ENCODE data around the gene ATRNL1.

The ATRNL1 gene

DNA sequence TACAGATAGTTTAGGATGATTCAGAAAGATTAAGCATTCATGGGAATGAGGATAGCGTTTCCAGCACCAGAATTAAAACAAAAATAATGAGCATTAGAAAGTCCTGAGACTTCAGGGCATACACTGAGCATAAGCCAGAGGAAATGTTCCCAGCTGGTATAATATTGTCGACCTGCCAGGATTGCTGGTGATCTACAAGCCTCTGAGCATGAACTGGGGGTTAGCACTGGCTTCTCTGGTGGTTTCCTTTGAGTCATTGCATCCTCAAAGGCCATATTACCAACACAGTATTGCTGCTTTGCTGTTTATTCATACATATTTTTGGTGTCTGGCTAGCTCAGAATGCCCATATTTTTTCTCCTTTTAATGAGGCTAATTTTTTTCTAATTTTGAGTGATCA is 10.7 kb upstream of the ATRNL1 start:
- H2AFZ ChIP-seq (ENCODE audit: low read length): no peak overlapping the region
- H3F3A ChIP-seq (ENCODE audit: insufficient read depth, low read length): no peaks in the 10 kb centered on the region
- H3K4me1 ChIP-seq (ENCODE audit: insufficient read depth, low read length, severe bottlenecking): no peaks in the 10 kb centered on the region
- no peak overlapping the region for H3K27ac ChIP-seq (ENCODE audit: low read depth, low read length, poor library complexity, severe bottlenecking)
- no peak overlapping the region for H3K4me3 ChIP-seq (ENCODE audit: low read depth, low read length, poor library complexity, severe bottlenecking)
- H3K9me2 ChIP-seq (ENCODE audit: low read depth, low read length): no peaks in the 10 kb centered on the region
- no peak overlapping the region for H3K4me2 ChIP-seq (ENCODE audit: low read length)
- no peaks in the 10 kb centered on the region for H3K27me3 ChIP-seq (ENCODE audit: insufficient read depth, low read length)
- no peaks in the 10 kb centered on the region for H3K36me3 ChIP-seq (ENCODE audit: insufficient read depth, low read length)
- H3K9me3 ChIP-seq (ENCODE audit: low read length): 0 out of 2 replicates have a peak, but pooled peaks cover 3% of the 10 kb centered on the region
- no peaks in the 10 kb centered on the region for H3K79me2 ChIP-seq (ENCODE audit: insufficient read depth, low read length)
- TF ChIP-seq, protein P1, sequence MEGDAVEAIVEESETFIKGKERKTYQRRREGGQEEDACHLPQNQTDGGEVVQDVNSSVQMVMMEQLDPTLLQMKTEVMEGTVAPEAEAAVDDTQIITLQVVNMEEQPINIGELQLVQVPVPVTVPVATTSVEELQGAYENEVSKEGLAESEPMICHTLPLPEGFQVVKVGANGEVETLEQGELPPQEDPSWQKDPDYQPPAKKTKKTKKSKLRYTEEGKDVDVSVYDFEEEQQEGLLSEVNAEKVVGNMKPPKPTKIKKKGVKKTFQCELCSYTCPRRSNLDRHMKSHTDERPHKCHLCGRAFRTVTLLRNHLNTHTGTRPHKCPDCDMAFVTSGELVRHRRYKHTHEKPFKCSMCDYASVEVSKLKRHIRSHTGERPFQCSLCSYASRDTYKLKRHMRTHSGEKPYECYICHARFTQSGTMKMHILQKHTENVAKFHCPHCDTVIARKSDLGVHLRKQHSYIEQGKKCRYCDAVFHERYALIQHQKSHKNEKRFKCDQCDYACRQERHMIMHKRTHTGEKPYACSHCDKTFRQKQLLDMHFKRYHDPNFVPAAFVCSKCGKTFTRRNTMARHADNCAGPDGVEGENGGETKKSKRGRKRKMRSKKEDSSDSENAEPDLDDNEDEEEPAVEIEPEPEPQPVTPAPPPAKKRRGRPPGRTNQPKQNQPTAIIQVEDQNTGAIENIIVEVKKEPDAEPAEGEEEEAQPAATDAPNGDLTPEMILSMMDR (IDR thresholded peaks at IDR 0.05; ENCODE audit: low read length): no peak
- TF ChIP-seq EZH2 (IDR thresholded peaks at IDR 0.05; ENCODE audit: borderline replicate concordance, low read length): no peak
- H3K9ac ChIP-seq (ENCODE audit: low read length): no peak overlapping the region
- H4K20me1 ChIP-seq (ENCODE audit: insufficient read depth, low read length): no peaks in the 10 kb centered on the region

DNA sequence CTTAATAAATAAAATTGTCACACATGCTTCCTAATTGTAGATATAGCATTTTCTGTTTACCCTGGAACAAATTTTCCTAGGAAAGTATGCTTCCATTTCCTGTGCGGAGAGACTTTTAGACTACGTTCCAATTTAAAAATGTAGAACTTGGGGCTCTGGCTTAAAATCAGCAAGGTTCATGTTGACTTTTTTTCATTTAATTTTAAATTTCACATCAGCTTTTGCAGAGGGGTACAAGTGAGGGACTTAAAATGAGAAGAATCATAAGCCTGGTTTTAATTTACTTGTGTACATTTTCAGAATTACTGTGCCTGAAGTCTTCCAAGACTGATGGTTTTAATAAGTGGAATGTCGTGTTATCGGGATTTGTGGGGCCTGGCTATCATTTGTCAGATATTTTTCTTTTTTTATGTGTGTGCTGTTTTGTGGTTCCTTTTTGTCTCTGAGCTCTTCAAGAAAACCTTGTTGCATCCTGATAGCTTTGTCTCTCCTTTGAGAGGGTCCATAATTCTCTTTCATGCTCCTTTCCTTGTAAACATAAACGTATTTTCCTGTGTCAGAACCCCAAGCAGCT is 8.8 kb upstream of the ATRNL1 start:
- Histone ChIP-seq H3K79me2 (ENCODE audit: insufficient read depth, low read length) (no peaks in the 10 kb centered on the region), H3K9me3 (ENCODE audit: low read length) (0 out of 2 replicates have a peak, but pooled peaks cover 3% of the 10 kb centered on the region), H3K4me1 (ENCODE audit: insufficient read depth, low read length, severe bottlenecking) (no peaks in the 10 kb centered on the region), H3F3A (ENCODE audit: insufficient read depth, low read length) (no peaks in the 10 kb centered on the region), H3K9me2 (ENCODE audit: low read depth, low read length) (no peaks in the 10 kb centered on the region), H3K4me3 (ENCODE audit: low read depth, low read length, poor library complexity, severe bottlenecking) (no peak overlapping the region), H3K9ac (ENCODE audit: low read length) (no peak overlapping the region), H3K27ac (ENCODE audit: low read depth, low read length, poor library complexity, severe bottlenecking) (no peak overlapping the region), H2AFZ (ENCODE audit: low read length) (no peak overlapping the region), H4K20me1 (ENCODE audit: insufficient read depth, low read length) (no peaks in the 10 kb centered on the region), H3K4me2 (ENCODE audit: low read length) (no peak overlapping the region), H3K36me3 (ENCODE audit: insufficient read depth, low read length) (no peaks in the 10 kb centered on the region), H3K27me3 (ENCODE audit: insufficient read depth, low read length) (no peaks in the 10 kb centered on the region)
- TF ChIP-seq, protein P1 (IDR thresholded peaks at IDR 0.05; ENCODE audit: low read length): no peak
- no peak for TF ChIP-seq EZH2 (IDR thresholded peaks at IDR 0.05; ENCODE audit: borderline replicate concordance, low read length)

DNA sequence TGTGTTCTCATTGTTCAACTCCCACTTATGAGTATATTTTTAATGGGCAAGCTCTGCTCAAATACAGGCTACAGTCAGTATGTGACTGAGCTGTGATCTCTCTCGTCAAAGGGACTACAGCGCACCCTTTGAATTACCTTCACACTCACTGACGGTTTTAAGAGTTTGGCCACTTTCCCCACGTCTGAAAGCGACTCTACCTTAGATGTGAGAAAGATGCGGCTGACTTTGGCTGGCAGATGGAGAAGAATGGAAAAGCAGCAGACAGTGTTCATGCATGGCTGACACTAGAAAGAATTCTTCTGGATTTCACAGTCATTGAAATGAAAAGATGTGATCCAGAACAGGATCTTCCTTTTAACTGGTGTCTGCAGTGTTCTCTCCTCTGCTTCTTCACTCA is 2.0 kb upstream of the ATRNL1 start:
- H3F3A ChIP-seq (ENCODE audit: insufficient read depth, low read length): no peaks in the 10 kb centered on the region
- H3K4me3 ChIP-seq (ENCODE audit: low read depth, low read length, poor library complexity, severe bottlenecking): no peak overlapping the region
- H3K27me3 ChIP-seq (ENCODE audit: insufficient read depth, low read length): no peaks in the 10 kb centered on the region
- no peaks in the 10 kb centered on the region for H3K79me2 ChIP-seq (ENCODE audit: insufficient read depth, low read length)
- H4K20me1 ChIP-seq (ENCODE audit: insufficient read depth, low read length): no peaks in the 10 kb centered on the region
- H3K9ac ChIP-seq (ENCODE audit: low read length): no peak overlapping the region
- H3K36me3 ChIP-seq (ENCODE audit: insufficient read depth, low read length): no peaks in the 10 kb centered on the region
- no peak overlapping the region for H3K27ac ChIP-seq (ENCODE audit: low read depth, low read length, poor library complexity, severe bottlenecking)
- no peak overlapping the region for H2AFZ ChIP-seq (ENCODE audit: low read length)
- no peaks in the 10 kb centered on the region for H3K9me2 ChIP-seq (ENCODE audit: low read depth, low read length)
- no peaks in the 10 kb centered on the region for H3K4me1 ChIP-seq (ENCODE audit: insufficient read depth, low read length, severe bottlenecking)
- TF ChIP-seq EZH2 (IDR thresholded peaks at IDR 0.05; ENCODE audit: borderline replicate concordance, low read length): no peak
- TF ChIP-seq, protein P1 (IDR thresholded peaks at IDR 0.05; ENCODE audit: low read length): no peak
- no peak overlapping the region for H3K4me2 ChIP-seq (ENCODE audit: low read length)
- 0 out of 2 replicates have a peak, but pooled peaks cover 3% of the 10 kb centered on the region for H3K9me3 ChIP-seq (ENCODE audit: low read length)

Measured in OCI-LY1 (cell line).